Fibroblast of pulmonary artery (primary cell): ENCODE results near the gene DEFB124.

Source experiments
- DNase-seq: peaks from one replicate; pipeline ENCODE4 v3.0.0-alpha.2; 2010; ENCODE audit warnings: low read depth
- H3K4me3 ChIP-seq: replicated peaks from 2 replicates; pipeline ENCODE4 v1.5.1; 2011; ENCODE audit warnings: low read depth, mild to moderate bottlenecking, control low read depth, low read length, moderate library complexity
- TF ChIP-seq, protein P1 (sequence below): IDR thresholded peaks from 2 replicates; pipeline ENCODE4 v1.5.1; 2011; ENCODE audit warnings: mild to moderate bottlenecking, control low read depth, low read length, inconsistent platforms; ENCODE audit errors: missing control alignments

Gene DEFB124

DNA sequence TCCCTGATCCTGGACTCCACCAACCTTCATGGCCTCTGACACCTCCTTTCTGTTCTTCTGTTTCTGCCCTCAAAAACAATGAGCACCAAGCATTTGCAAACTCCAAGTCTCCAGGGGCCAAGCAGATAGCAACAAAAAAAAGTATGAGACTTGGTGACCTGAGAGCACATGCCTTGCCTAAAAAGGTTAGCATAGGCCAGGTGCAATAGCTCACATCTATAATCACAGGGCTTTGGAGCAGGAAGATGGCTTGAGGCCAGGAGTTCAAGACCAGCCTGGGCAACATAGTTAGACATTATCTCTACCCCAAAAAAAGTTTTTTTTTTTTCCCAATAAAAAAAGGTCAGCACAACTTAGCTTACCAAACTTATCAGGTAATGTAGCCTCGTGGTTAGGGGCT lies 25.6 kb upstream of the DEFB124 start:
- no peak overlapping the region for H3K4me3 ChIP-seq
- DNase-seq: no peak
- TF ChIP-seq, protein P1, sequence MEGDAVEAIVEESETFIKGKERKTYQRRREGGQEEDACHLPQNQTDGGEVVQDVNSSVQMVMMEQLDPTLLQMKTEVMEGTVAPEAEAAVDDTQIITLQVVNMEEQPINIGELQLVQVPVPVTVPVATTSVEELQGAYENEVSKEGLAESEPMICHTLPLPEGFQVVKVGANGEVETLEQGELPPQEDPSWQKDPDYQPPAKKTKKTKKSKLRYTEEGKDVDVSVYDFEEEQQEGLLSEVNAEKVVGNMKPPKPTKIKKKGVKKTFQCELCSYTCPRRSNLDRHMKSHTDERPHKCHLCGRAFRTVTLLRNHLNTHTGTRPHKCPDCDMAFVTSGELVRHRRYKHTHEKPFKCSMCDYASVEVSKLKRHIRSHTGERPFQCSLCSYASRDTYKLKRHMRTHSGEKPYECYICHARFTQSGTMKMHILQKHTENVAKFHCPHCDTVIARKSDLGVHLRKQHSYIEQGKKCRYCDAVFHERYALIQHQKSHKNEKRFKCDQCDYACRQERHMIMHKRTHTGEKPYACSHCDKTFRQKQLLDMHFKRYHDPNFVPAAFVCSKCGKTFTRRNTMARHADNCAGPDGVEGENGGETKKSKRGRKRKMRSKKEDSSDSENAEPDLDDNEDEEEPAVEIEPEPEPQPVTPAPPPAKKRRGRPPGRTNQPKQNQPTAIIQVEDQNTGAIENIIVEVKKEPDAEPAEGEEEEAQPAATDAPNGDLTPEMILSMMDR: no peak

DNA sequence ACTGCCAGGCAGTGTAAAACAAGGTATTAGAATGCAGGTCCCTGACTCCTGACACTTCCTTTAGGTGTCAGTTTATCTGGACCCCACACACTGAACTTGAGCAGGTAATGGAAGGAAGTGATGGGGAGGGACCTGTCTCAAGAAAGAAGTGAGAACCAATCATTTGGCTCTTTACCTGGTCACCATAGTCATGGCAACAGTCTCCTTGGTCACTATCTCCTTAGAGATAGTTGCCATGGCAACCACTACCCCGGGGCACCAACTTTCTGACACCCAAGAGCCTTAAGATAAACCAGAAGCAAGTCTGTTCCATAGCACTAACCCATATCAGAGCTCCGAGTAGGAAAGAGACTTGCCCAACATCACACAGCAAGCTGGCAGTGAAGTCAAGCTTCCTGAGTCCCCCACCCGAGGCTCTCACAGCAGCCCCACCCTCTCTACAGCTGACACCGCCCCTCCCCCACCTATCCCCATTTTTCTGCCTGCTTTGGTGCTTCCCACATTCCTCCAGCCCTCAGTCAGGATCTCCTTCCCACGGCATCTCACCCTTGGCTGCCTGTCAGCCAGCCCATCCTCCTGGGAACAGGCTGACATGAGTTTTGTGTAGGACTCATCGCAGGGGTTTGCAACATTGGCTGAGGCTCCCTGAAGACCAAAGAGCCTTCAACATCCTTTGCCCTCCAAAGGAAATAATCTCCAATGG lies 23.1 kb upstream of the DEFB124 start:
- peak; percentile 82 for DNase-seq
- TF ChIP-seq, protein P1: no peak
- H3K4me3 ChIP-seq: no peak overlapping the region

DNA sequence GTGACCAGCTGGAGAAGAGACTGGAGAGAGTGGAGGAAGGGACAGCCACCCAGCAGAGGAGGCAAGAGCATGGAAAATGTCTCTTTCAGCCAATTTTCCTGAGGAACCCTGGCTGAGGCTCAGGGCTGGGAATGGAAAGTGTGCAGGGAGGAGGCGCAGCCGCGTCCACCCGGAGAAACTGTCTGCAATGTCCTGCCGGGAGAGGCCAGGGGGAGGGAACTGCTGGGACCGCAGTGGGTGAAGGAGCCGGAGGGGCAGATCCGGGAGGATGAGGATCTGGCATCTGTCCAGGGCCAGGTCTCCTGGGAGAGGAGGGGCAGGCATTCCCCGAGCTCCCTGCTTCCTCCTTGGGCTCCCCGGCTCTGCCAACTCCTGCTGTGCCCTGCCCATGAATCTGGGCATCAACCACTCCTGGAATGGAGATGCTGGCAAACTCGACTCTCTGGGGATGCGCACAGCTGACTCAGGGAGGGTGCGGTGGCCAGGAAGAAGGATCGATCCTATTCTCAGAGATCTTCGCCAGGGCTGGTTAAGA lies 21.9 kb upstream of the DEFB124 start:
- H3K4me3 ChIP-seq: peak overlapping the region; percentile 13
- DNase-seq: peak; percentile 52
- TF ChIP-seq, protein P1: no peak

DNA sequence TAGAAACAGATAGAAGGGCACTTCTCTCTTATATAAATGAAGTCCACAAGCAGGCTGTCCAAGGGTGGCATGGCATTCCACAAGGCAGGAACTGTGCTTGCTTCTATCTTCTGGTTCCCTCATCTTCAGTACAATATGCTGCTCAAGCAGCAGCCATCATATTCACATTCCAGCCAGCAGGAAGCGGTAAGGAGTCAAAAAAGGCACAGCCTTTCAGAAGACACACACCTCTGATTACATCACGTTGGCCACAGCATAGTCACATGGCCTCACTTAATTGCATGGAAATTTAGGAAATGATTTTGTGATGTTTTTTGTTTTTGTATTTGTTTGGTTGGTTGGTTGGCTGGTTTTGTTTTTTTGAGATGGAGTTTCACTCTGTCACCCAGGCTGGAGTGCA lies 19.2 kb upstream of the DEFB124 start:
- TF ChIP-seq, protein P1: peak; percentile 57
- DNase-seq: peak; percentile 59
- no peak overlapping the region for H3K4me3 ChIP-seq

DNA sequence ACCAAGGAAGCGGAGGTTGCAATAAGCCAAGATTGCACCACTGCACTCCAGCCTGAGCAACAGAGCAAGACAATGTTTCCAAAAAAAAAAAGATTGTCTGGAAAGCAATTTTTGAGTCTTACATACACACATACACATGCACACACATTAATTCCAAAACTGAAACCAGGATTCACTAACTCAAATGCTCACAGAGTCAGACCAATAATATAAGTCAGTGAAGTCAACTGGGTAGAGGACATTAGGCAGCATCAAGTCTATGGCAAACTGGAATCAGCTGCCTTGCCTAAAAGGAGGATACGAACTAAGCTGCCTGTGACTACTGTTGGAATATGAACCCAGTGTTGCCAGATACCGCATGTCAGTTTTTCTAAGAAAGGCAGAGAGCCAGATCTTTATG lies 15.8 kb upstream of the DEFB124 start:
- H3K4me3 ChIP-seq: no peak overlapping the region
- DNase-seq: no peak
- TF ChIP-seq, protein P1: no peak

DNA sequence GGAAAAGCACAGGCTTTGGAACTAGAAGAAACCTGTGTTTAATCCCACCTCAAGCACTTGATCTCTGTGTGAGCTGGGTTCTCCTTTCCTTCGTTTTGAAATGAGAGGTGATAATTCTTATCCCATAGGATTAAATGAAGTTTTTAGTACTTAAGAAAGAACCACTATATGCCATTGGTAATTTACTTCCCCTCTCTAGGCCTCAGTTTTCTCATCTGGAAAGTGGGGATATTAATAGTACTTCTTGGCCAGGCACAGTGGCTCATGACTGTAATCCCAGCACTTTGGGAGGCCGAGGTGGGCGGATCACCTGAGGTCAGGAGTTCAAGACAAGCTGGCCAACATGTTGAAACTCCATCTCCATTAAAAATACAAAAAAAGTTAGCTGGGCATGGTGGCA lies 14.2 kb upstream of the DEFB124 start:
- no peak for DNase-seq
- TF ChIP-seq, protein P1: no peak

DNA sequence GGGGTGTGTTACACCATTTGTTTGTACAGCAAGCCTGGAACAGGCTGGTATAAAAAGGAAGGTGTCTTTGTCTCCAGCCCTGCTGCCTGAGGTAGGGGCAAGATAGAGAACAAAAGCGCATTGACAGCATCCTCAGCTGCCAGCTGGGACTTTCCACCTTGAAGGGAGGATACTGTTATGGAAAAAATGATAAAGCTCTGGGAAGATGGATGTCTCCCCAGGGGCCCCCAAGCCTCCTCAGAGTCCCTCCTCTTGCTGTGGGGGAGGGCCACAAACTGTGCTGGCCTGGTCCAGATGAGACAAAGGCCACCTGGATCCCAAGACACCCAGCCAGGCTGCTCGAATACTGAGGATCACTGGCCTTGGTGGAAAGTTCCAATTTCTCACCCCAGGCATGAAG lies 13.2 kb upstream of the DEFB124 start:
- no peak for DNase-seq
- TF ChIP-seq, protein P1: no peak
- no peak overlapping the region for H3K4me3 ChIP-seq

More for the DNA sequence above, 14.2 kb upstream of the DEFB124 start:
- no peak overlapping the region for H3K4me3 ChIP-seq
